HG03139 (cell line): ENCODE measurements around the gene CAPN13.

ENCODE experiments used
- ATAC-seq: cut with Tn5 transposase; IDR thresholded peaks from one replicate; pipeline ENCODE4 v1.9.1; 2021; ENCODE audit not compliant: unreplicated experiment

The CAPN13 gene

GRCh38 chr2:30786923-30787685, 20.1 kb downstream of the CAPN13 start:
- no peak for ATAC-seq

GRCh38 chr2:30784682-30785081, 22.6 kb downstream of the CAPN13 start:
- ATAC-seq = no peak

- no peak for ATAC-seq
Measured at GRCh38 chr2:30781961-30782533, 25.2 kb downstream of the CAPN13 start.

- ATAC-seq = no peak
Measured at GRCh38 chr2:30781451-30781850, 25.8 kb downstream of the CAPN13 start.

GRCh38 chr2:30780776-30781330, 26.4 kb downstream of the CAPN13 start:
- no peak for ATAC-seq

GRCh38 chr2:30778611-30779010, 28.6 kb downstream of the CAPN13 start:
- ATAC-seq = no peak

- ATAC-seq = no peak
Measured at GRCh38 chr2:30777661-30778505, 29.4 kb downstream of the CAPN13 start.

- no peak for ATAC-seq
Measured at GRCh38 chr2:30776831-30777635, 30.2 kb downstream of the CAPN13 start.

- no peak for ATAC-seq
Measured at GRCh38 chr2:30775833-30776232, 31.4 kb downstream of the CAPN13 start.

- no peak for ATAC-seq
Measured at GRCh38 chr2:30772021-30772705, 35.1 kb downstream of the CAPN13 start.

GRCh38 chr2:30770816-30771576, 36.2 kb downstream of the CAPN13 start:
- no peak for ATAC-seq

GRCh38 chr2:30769891-30770462, 37.3 kb downstream of the CAPN13 start:
- ATAC-seq = no peak

GRCh38 chr2:30769481-30769780, 37.8 kb downstream of the CAPN13 start:
- ATAC-seq = no peak

GRCh38 chr2:30768708-30769480, 38.4 kb downstream of the CAPN13 start:
- no peak for ATAC-seq

- no peak for ATAC-seq
Measured at GRCh38 chr2:30768036-30768686, 39.1 kb downstream of the CAPN13 start.

GRCh38 chr2:30766666-30767065, 40.6 kb downstream of the CAPN13 start:
- no peak for ATAC-seq

GRCh38 chr2:30765876-30766470, 41.3 kb downstream of the CAPN13 start:
- no peak for ATAC-seq

- ATAC-seq = no peak
Measured at GRCh38 chr2:30765191-30765590, 42.1 kb downstream of the CAPN13 start.
